DOHH2 (cell line): ENCODE measurements around the gene PRRG1.

Experiments
- EZH2phosphoT487 ChIP-seq: fragments of 200-600 bp; sonication (generic); IDR thresholded peaks from 2 replicates; pipeline ENCODE4 v1.6.1; 2017; ENCODE audit warnings: borderline replicate concordance, mild to moderate bottlenecking, antibody characterized with exemption, low read length, moderate library complexity, mixed read lengths
- TF ChIP-seq, protein P1 (sequence below): fragments of 200-600 bp; sonication (generic); IDR thresholded peaks from one replicate; pipeline ENCODE4 v1.5.1; 2014; ENCODE audit warnings: antibody characterized with exemption, mild to moderate bottlenecking, low read depth, low read length; ENCODE audit not compliant: poor library complexity, severe bottlenecking

DNA sequence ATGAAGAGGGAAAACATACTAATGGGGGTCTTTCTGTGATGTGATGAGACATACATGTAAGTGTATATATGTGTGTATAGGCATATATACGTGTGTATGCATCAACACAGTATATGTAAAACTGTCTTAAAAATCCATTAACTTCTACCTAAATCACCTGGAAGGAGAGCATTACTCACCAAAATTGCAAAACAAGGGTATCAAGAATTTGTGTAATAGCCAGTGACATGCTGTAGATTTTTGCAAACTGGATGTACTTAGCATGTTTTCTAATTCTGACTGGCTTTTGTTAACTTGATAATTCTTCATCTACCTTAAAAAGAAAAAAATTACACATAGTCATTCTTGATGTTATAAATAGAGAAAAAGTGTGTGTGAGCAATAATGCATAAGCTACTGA, 104.7 kb downstream of the PRRG1 start:
- TF ChIP-seq, protein P1, sequence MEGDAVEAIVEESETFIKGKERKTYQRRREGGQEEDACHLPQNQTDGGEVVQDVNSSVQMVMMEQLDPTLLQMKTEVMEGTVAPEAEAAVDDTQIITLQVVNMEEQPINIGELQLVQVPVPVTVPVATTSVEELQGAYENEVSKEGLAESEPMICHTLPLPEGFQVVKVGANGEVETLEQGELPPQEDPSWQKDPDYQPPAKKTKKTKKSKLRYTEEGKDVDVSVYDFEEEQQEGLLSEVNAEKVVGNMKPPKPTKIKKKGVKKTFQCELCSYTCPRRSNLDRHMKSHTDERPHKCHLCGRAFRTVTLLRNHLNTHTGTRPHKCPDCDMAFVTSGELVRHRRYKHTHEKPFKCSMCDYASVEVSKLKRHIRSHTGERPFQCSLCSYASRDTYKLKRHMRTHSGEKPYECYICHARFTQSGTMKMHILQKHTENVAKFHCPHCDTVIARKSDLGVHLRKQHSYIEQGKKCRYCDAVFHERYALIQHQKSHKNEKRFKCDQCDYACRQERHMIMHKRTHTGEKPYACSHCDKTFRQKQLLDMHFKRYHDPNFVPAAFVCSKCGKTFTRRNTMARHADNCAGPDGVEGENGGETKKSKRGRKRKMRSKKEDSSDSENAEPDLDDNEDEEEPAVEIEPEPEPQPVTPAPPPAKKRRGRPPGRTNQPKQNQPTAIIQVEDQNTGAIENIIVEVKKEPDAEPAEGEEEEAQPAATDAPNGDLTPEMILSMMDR = no peak
- no peak for TF ChIP-seq EZH2phosphoT487
